ENCODE measurements around the gene AP1AR. TPM values are rescaled to one million over a fixed set of nuclear protein-coding genes. Genes with fewer than 3 reads are reported as not detected.

AP1AR gene
- total and polyA plus RNA-seq, 5 donors: 6.1 to 11.6 (median 10.3) TPM

DNA sequence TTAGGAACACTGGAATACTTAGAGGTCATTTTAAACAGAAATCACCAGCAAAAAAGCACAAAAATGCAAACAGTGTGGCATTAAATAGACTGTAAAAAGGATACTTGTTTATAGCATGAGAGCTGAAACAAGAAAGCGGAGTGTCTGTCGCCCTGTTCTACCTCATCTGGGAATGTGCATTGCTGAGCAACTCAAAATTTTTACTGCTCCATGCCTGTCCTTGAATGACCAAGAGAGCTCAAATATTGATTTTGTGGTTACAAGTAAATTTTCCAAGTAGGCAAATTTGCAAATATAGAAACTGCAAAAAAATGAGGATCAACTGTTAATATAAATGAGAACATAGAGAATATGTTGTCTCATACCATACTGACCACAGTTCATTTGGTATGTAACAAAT is 25.5 kb downstream of the AP1AR start:
- ATAC-seq (no peak), DNase-seq (no peak)
- Histone ChIP-seq H3K4me1 (ENCODE audit: control insufficient read depth, insufficient read depth, low read length) (no peaks in the 10 kb centered on the region), H3K27me3 (ENCODE audit: control insufficient read depth, insufficient read depth) (no peaks in the 10 kb centered on the region), H3K27ac (ENCODE audit: low read length) (no peak overlapping the region), H3K4me3 (ENCODE audit: low read length) (no peak overlapping the region), H3K9me3 (ENCODE audit: control insufficient read depth, low read length) (no peaks in the 10 kb centered on the region)
- 97% methylated on average over 2 of the region's 2 CpGs for WGBS
- intact Hi-C loops (cut with DNase I): no loop called here

DNA sequence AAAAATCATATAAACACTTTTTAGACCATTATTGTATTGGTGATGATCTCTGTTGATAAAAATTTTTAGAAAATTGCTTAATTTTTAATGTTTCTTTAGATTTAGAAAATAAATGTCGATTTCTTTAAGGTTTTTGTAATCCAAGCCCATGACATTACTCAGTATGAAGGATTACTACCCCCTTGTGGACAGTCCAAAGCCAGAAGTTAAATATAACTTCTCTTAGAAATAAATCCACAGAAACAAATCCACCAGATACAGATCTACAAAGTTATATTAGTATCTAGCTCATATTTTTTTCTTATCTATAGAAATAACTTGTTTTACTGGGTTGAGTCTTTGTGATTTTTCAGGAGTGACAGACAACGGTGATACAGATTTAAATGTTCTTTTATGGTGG is 35.2 kb downstream of the AP1AR start:
- Histone ChIP-seq H3K27ac (ENCODE audit: low read length) (no peak overlapping the region), H3K27me3 (ENCODE audit: control insufficient read depth, insufficient read depth) (no peaks in the 10 kb centered on the region), H3K4me1 (ENCODE audit: control insufficient read depth, insufficient read depth, low read length) (no peaks in the 10 kb centered on the region), H3K4me3 (ENCODE audit: low read length) (no peak overlapping the region), H3K9me3 (ENCODE audit: control insufficient read depth, low read length) (no peaks in the 10 kb centered on the region)
- DNase-seq: no peak
- ATAC-seq: peak in 1 of 2 donors; percentile 51
- intact Hi-C loops (cut with DNase I): no loop called here
- 65% methylated on average over 2 of the region's 2 CpGs for WGBS

DNA sequence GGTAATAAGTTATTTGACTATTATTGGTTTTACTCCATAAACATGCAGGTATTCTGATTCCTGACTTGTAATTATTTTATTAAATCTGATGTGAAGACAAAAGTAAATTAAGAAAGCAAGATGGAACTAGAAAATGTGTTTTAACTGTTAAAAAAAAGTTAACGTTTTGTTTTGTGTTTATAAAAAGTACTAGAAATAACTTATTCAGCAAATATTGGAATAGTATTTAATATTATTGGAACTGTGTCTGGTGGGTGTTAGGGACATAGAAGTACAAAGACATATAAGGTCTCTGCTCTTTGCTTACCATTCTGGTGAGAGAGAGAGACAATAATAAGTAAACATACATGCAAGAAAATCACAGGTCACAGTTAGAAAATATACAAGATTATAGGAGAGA is 38.5 kb downstream of the AP1AR start:
- H3K27me3 ChIP-seq (ENCODE audit: control insufficient read depth, insufficient read depth): no peaks in the 10 kb centered on the region
- intact Hi-C loops (cut with DNase I): no loop called here
- H3K27ac ChIP-seq (ENCODE audit: low read length): no peak overlapping the region
- no peak for DNase-seq
- WGBS: 82% methylated on average over 1 of the region's 1 CpG
- H3K4me1 ChIP-seq (ENCODE audit: control insufficient read depth, insufficient read depth, low read length): no peaks in the 10 kb centered on the region
- no peak overlapping the region for H3K4me3 ChIP-seq (ENCODE audit: low read length)
- ATAC-seq: no peak
- H3K9me3 ChIP-seq (ENCODE audit: control insufficient read depth, low read length): no peaks in the 10 kb centered on the region

DNA sequence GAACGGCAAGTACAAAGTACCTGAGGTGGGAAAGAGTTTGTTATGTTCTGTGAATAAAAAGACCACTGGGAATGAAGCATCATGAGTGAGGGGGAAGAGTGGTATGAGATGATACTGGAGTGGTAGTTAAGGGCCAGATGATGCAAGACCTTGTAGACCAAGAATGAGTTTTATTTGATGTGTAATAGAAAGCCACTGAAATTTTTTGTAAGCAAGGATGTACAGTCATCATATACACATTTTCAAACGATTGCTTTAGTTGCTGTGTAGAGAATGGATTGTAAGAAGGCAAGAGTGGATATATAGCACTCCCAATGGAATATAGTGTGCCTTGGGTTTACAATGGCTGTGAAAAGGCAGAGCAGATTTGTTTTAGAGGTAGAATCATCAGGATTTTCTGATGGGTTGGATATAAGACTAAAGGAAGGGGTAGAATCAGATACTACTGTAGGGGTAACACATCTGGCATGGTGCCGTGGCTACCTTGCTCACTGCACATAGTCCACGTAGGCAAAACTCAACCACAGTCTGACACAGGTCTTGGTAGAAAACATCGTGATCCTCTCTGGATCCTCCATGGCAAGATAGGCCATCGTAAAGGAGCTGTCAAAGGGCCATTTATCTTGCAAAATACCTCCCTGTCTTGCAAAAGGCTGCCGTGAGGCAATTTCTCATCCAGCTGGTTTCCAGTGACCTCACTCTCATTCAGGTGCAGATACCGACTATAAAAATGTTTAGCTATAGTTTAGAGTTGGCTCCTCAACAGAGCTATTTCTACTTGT is 39.2 kb downstream of the AP1AR start:
- WGBS: 90% methylated on average over 8 of the region's 8 CpGs
- ATAC-seq: no peak
- Histone ChIP-seq H3K27ac (ENCODE audit: low read length) (no peak overlapping the region), H3K4me1 (ENCODE audit: control insufficient read depth, insufficient read depth, low read length) (no peaks in the 10 kb centered on the region), H3K4me3 (ENCODE audit: low read length) (no peak overlapping the region), H3K9me3 (ENCODE audit: control insufficient read depth, low read length) (no peaks in the 10 kb centered on the region), H3K27me3 (ENCODE audit: control insufficient read depth, insufficient read depth) (no peaks in the 10 kb centered on the region)
- DNase-seq: no peak
- intact Hi-C loops (cut with DNase I): no loop called here

GRCh38 chr4:112272292-112272691 is 40.7 kb downstream of the AP1AR start:
- Histone ChIP-seq H3K4me3 (ENCODE audit: low read length) (no peak overlapping the region), H3K27ac (ENCODE audit: low read length) (no peak overlapping the region), H3K4me1 (ENCODE audit: control insufficient read depth, insufficient read depth, low read length) (no peaks in the 10 kb centered on the region), H3K9me3 (ENCODE audit: control insufficient read depth, low read length) (no peaks in the 10 kb centered on the region), H3K27me3 (ENCODE audit: control insufficient read depth, insufficient read depth) (no peaks in the 10 kb centered on the region)
- ATAC-seq (no peak), DNase-seq (no peak)
- intact Hi-C loops (cut with DNase I): no loop called here
- WGBS: 93% methylated on average over 4 of the region's 4 CpGs

- intact Hi-C loops (cut with DNase I): no loop called here
- no peaks in the 10 kb centered on the region for H3K9me3 ChIP-seq (ENCODE audit: control insufficient read depth, low read length)
- H3K4me1 ChIP-seq (ENCODE audit: control insufficient read depth, insufficient read depth, low read length): no peaks in the 10 kb centered on the region
- no peak for ATAC-seq
- no peak overlapping the region for H3K27ac ChIP-seq (ENCODE audit: low read length)
- H3K4me3 ChIP-seq (ENCODE audit: low read length): no peak overlapping the region
- WGBS: 96% methylated on average over 4 of the region's 4 CpGs
- DNase-seq: no peak
- H3K27me3 ChIP-seq (ENCODE audit: control insufficient read depth, insufficient read depth): no peaks in the 10 kb centered on the region
Observed at GRCh38 chr4:112274959-112275358, 43.4 kb downstream of the AP1AR start.

DNA sequence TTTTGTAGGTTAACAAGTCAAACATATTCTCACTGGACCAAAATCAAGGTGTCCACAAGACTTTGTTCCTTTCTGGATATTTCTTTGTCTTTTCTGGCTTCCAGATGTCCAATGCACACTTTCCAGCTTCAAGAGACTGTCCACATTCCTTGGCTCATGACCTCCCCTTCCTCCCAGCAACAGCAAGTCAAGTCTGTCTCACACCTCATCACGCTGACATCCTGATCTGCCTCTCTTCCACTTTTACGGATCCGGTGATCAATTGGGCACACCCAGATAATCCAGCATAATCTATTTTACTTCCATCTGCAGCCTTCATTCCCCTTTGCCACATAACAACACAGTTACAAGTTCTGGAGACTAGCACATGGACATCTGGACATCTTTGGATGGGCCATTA is 44.5 kb downstream of the AP1AR start:
- ATAC-seq (no peak), DNase-seq (no peak)
- no peaks in the 10 kb centered on the region for H3K4me1 ChIP-seq (ENCODE audit: control insufficient read depth, insufficient read depth, low read length)
- H3K9me3 ChIP-seq (ENCODE audit: control insufficient read depth, low read length): no peaks in the 10 kb centered on the region
- 88% methylated on average over 3 of the region's 3 CpGs for WGBS
- no peak overlapping the region for H3K27ac ChIP-seq (ENCODE audit: low read length)
- H3K27me3 ChIP-seq (ENCODE audit: control insufficient read depth, insufficient read depth): no peaks in the 10 kb centered on the region
- intact Hi-C loops (cut with DNase I): no loop called here
- H3K4me3 ChIP-seq (ENCODE audit: low read length): no peak overlapping the region

- WGBS: 95% methylated on average over 3 of the region's 3 CpGs
- H3K27me3 ChIP-seq (ENCODE audit: control insufficient read depth, insufficient read depth): no peaks in the 10 kb centered on the region
- no peaks in the 10 kb centered on the region for H3K9me3 ChIP-seq (ENCODE audit: control insufficient read depth, low read length)
- DNase-seq (no peak), ATAC-seq (no peak)
- H3K4me1 ChIP-seq (ENCODE audit: control insufficient read depth, insufficient read depth, low read length): no peaks in the 10 kb centered on the region
- intact Hi-C loops (cut with DNase I): no loop called here
- no peak overlapping the region for H3K27ac ChIP-seq (ENCODE audit: low read length)
- H3K4me3 ChIP-seq (ENCODE audit: low read length): no peak overlapping the region
Observed at GRCh38 chr4:112277220-112277619, 45.6 kb downstream of the AP1AR start.

DNA sequence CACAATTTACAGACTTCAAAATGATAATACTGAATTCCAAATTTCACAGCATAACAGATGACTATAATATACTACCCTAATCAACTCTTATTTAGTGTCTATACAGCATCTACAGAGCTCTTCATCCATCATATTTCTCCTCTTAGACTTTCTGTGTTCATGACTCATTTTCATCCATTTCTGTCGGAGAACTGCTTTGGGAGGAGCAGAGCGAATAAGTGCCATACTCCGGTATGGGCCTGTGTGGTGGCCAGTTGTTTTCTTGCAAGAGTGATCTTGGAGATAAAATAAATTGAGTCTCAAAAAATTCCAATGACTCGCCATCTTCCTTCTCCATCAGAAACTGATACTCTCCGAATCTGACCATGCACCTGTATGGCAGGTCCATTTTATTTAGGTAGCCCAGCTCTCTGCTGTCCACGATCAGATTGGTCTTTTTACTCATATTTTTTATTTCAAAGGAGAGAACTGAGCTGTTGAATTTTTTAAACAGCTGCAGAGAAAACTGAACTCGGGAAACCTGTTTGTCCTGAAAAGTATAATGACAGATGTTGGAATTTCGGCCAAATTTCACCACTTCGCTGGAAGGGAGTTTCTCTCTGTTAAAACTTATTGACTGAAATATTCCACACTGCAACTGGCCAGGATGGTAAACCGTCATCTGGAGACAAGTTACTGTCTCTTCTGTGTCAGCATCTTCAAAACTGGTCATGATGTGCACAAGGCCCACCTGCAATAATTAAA is 46.3 kb downstream of the AP1AR start:
- DNase-seq: no peak
- H3K4me1 ChIP-seq (ENCODE audit: control insufficient read depth, insufficient read depth, low read length): no peaks in the 10 kb centered on the region
- no peak overlapping the region for H3K4me3 ChIP-seq (ENCODE audit: low read length)
- intact Hi-C loops (cut with DNase I): no loop called here
- no peak for ATAC-seq
- no peaks in the 10 kb centered on the region for H3K9me3 ChIP-seq (ENCODE audit: control insufficient read depth, low read length)
- WGBS: 84% methylated on average over 10 of the region's 10 CpGs
- H3K27ac ChIP-seq (ENCODE audit: low read length): no peak overlapping the region
- no peaks in the 10 kb centered on the region for H3K27me3 ChIP-seq (ENCODE audit: control insufficient read depth, insufficient read depth)

GRCh38 chr4:112279025-112279881 is 47.7 kb downstream of the AP1AR start:
- Histone ChIP-seq H3K27ac (ENCODE audit: low read length) (no peak overlapping the region), H3K9me3 (ENCODE audit: control insufficient read depth, low read length) (no peaks in the 10 kb centered on the region), H3K4me1 (ENCODE audit: control insufficient read depth, insufficient read depth, low read length) (no peaks in the 10 kb centered on the region), H3K27me3 (ENCODE audit: control insufficient read depth, insufficient read depth) (no peaks in the 10 kb centered on the region), H3K4me3 (ENCODE audit: low read length) (no peak overlapping the region)
- 53% methylated on average over 10 of the region's 10 CpGs for WGBS
- intact Hi-C loops (cut with DNase I): no loop called here
- ATAC-seq (peak; percentile 53 to 64), DNase-seq (peak in 1 of 3 donors; percentile 54)

DNA sequence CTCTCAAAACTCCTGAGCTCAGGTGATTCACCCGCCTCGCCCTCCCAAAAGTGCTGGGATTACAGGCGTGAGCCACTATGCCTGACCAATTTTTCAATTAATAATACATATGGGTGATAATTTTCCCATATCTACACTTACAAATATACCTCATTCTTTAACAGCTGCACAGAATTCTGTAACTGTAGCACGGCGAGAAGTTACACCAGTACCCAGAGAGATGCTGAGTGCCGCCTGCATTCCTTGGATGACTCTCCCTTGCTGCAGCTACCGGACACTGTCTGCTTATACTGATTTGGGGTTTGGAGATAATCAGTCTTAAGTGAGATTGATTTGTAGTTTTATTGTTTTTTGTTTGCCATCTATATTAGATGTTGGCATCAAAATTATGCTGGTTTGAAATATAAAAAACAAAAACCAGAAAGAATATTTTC is 48.3 kb downstream of the AP1AR start:
- no peaks in the 10 kb centered on the region for H3K9me3 ChIP-seq (ENCODE audit: control insufficient read depth, low read length)
- ATAC-seq: peak in 1 of 2 donors; percentile 50
- 77% methylated on average over 7 of the region's 7 CpGs for WGBS
- no peak for DNase-seq
- H3K27me3 ChIP-seq (ENCODE audit: control insufficient read depth, insufficient read depth): no peaks in the 10 kb centered on the region
- H3K4me3 ChIP-seq (ENCODE audit: low read length): no peak overlapping the region
- no peak overlapping the region for H3K27ac ChIP-seq (ENCODE audit: low read length)
- intact Hi-C loops (cut with DNase I): no loop called here
- H3K4me1 ChIP-seq (ENCODE audit: control insufficient read depth, insufficient read depth, low read length): no peaks in the 10 kb centered on the region

Measured in right cardiac atrium (tissue), 5 donors.